PC-3 (cell line): ENCODE data around the gene NPW. TPM values are rescaled to one million over a fixed set of nuclear protein-coding genes. Genes with fewer than 3 reads are reported as not detected.
A peak's percentile ranks its signal among the peaks of the same experiment; 100 is the strongest.

ENCODE experiments used
- ATAC-seq: fragments of 200-7000 bp; cut with Tn5 transposase; 2 replicates; pipeline ENCODE4 v1.9.1; 2020; ENCODE audit warnings: mild to moderate bottlenecking, moderate library complexity
- BruUV-seq: library from RNA; stranded (reverse); fragments of 400-500 nt; replicated peaks from 2 replicates; lab custom pipeline; 2021; lab: Mats Ljungman, UMichigan
- CTCF ChIA-PET: fragments of 300-600 bp; sonication (Branson Sonifier 250); formaldehyde crosslinking; loops from one replicate; lab custom pipeline; 2022; ENCODE audit warnings: antibody characterized with exemption; lab: Charles Lee
- POLR2A ChIA-PET: fragments of 300-600 bp; sonication (Branson Sonifier 250); formaldehyde crosslinking; loops from one replicate; lab custom pipeline; 2022; ENCODE audit warnings: antibody characterized with exemption; ENCODE audit not compliant: unreplicated experiment; lab: Charles Lee
- DNase-seq: peaks from one replicate; pipeline ENCODE4 v3.0.0-alpha.2; 2015
- H2AFZ ChIP-seq: fragments of 300-600 bp; sonication (generic); 2 replicates; pipeline ENCODE4 v1.6.0; 2016; ENCODE audit warnings: antibody characterized with exemption, low read length
- H3F3A ChIP-seq: fragments of 300-600 bp; sonication (generic); one replicate; pipeline ENCODE4 v1.6.0; 2017; ENCODE audit warnings: antibody characterized with exemption, low read length, control low read depth, mild to moderate bottlenecking; ENCODE audit not compliant: unreplicated experiment
- H3K27ac ChIP-seq: fragments of 300-600 bp; sonication (generic); 2 replicates; pipeline ENCODE4 v1.5.1; 2016; ENCODE audit warnings: mild to moderate bottlenecking, low read length
- H3K27me3 ChIP-seq: fragments of 300-600 bp; sonication (generic); 2 replicates; pipeline ENCODE4 v1.6.1; 2016; ENCODE audit warnings: low read length, mixed read lengths
- H3K36me3 ChIP-seq: fragments of 300-600 bp; sonication (generic); 2 replicates; pipeline ENCODE4 v1.6.1; 2016; ENCODE audit warnings: low read depth, mixed run types, low read length, mixed read lengths
- H3K4me1 ChIP-seq: fragments of 300-600 bp; sonication (generic); 2 replicates; pipeline ENCODE4 v1.5.1; 2016; ENCODE audit warnings: low read length; ENCODE audit not compliant: insufficient read depth
- H3K4me2 ChIP-seq: fragments of 300-600 bp; sonication (generic); 2 replicates; pipeline ENCODE4 v1.6.0; 2016; ENCODE audit warnings: low read length
- H3K4me3 ChIP-seq: fragments of 300-600 bp; sonication (generic); 2 replicates; pipeline ENCODE4 v1.5.1; 2016; ENCODE audit warnings: mild to moderate bottlenecking, low read length, mixed read lengths
- H3K79me2 ChIP-seq: fragments of 300-600 bp; sonication (generic); 2 replicates; pipeline ENCODE4 v1.6.1; 2017; ENCODE audit warnings: low read length, mixed read lengths
- H3K9ac ChIP-seq: fragments of 300-600 bp; sonication (generic); 2 replicates; pipeline ENCODE4 v1.6.0; 2016; ENCODE audit warnings: mild to moderate bottlenecking, low read length
- H3K9me2 ChIP-seq: fragments of 300-600 bp; sonication (generic); replicated peaks from 2 replicates; pipeline ENCODE4 v1.6.1; 2016; ENCODE audit warnings: mixed run types, low read length, mixed read lengths
- H3K9me3 ChIP-seq: fragments of 300-600 bp; sonication (generic); 2 replicates; pipeline ENCODE4 v1.6.1; 2016; ENCODE audit warnings: low read length, mixed read lengths
- H4K20me1 ChIP-seq: fragments of 300-600 bp; sonication (generic); 2 replicates; pipeline ENCODE4 v1.6.1; 2016; ENCODE audit warnings: low read length, mixed read lengths
- EZH2 ChIP-seq: fragments of 300-600 bp; sonication (generic); IDR thresholded peaks from one replicate; pipeline ENCODE4 v1.6.1; 2017; ENCODE audit warnings: antibody characterized with exemption, mild to moderate bottlenecking, low read length; ENCODE audit not compliant: unreplicated experiment
- EZH2phosphoT487 ChIP-seq: fragments of 300-600 bp; sonication (generic); IDR thresholded peaks from 2 replicates; pipeline ENCODE4 v1.6.1; 2018; ENCODE audit warnings: mild to moderate bottlenecking, antibody characterized with exemption, low read length, borderline replicate concordance
- intact Hi-C: fragments of 100-400 bp; cut with micrococcal nuclease; formaldehyde crosslinking; loops from 2 replicates; pipeline ENCODE4 v1.9.0; 2023
- total RNA-seq: library from RNA; depleted of rRNA; stranded (reverse); fragments of >200 nt; gene quantifications from 2 replicates; pipeline ENCODE4 v1.2.3, GENCODE V29; 2014
- TF ChIP-seq, protein P1 (sequence below): fragments of 300-600 bp; sonication (generic); conservative IDR thresholded peaks from 2 replicates; pipeline ENCODE4 v1.5.1; 2017; ENCODE audit warnings: antibody characterized with exemption, low read depth, mild to moderate bottlenecking, low read length

The NPW gene
- total RNA-seq, 1 experiment from 2014 or later: 3.8 TPM

DNA sequence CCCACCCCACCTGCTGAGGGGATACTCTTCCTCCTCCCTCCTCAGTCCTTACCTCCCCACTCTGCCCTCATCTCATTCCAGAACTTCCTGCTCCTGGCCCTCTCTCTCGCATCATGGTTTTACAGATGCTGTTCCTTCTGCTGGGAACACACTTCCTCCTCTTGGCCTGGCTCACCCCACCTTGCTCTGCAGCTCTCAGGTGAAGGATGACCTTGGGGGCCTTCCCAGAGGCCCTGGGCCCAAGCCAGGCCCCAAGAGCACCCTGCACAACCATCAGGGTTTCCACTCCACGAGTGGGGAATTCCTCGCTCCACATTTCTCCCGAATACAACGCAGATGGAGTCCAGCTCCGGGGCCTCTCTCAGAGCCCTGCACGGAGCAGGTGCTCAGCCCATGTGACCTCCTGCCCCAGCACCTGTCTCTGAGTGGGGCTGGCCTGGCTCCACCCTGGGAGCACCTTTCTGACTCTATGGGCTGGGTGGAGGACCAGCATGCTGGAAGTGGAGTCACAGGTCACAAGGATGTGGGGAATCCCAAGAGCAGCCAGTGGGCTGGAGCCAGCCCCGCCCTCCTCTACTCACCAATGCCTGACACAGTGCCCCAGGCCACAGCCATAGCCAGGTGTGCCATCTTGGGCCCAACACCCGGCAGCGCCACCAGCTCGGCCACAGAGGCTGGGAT lies 23.5 kb downstream of the NPW start:
- intact Hi-C loops: no loop called here
- Histone ChIP-seq H3K9me2 (no peaks in the 10 kb centered on the region), H2AFZ (no peak overlapping the region), H3K36me3 (no peaks in the 10 kb centered on the region), H3K9me3 (no peaks in the 10 kb centered on the region), H3K9ac (peak overlapping the region; percentile 41; the same call in 1 of the 2 replicates), H3K27ac (peak overlapping the region; percentile 67), H3K27me3 (no peaks in the 10 kb centered on the region), H3K4me2 (0 out of 2 replicates have a peak overlapping the region, but pooled peaks have one; percentile 22), H3F3A (no peaks in the 10 kb centered on the region), H3K4me3 (no peak overlapping the region), H3K79me2 (peaks cover 28% of the 10 kb centered on the region), H4K20me1 (no peaks in the 10 kb centered on the region), H3K4me1 (peaks cover 75% of the 10 kb centered on the region)
- DNase-seq: peak; percentile 20
- POLR2A ChIA-PET: no interaction called here
- CTCF ChIA-PET: no interaction called here
- BruUV-seq: no TSS peak
- TF ChIP-seq EZH2phosphoT487 (no peak), EZH2 (no peak)
- TF ChIP-seq, protein P1, sequence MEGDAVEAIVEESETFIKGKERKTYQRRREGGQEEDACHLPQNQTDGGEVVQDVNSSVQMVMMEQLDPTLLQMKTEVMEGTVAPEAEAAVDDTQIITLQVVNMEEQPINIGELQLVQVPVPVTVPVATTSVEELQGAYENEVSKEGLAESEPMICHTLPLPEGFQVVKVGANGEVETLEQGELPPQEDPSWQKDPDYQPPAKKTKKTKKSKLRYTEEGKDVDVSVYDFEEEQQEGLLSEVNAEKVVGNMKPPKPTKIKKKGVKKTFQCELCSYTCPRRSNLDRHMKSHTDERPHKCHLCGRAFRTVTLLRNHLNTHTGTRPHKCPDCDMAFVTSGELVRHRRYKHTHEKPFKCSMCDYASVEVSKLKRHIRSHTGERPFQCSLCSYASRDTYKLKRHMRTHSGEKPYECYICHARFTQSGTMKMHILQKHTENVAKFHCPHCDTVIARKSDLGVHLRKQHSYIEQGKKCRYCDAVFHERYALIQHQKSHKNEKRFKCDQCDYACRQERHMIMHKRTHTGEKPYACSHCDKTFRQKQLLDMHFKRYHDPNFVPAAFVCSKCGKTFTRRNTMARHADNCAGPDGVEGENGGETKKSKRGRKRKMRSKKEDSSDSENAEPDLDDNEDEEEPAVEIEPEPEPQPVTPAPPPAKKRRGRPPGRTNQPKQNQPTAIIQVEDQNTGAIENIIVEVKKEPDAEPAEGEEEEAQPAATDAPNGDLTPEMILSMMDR: no peak
- no peak for ATAC-seq

DNA sequence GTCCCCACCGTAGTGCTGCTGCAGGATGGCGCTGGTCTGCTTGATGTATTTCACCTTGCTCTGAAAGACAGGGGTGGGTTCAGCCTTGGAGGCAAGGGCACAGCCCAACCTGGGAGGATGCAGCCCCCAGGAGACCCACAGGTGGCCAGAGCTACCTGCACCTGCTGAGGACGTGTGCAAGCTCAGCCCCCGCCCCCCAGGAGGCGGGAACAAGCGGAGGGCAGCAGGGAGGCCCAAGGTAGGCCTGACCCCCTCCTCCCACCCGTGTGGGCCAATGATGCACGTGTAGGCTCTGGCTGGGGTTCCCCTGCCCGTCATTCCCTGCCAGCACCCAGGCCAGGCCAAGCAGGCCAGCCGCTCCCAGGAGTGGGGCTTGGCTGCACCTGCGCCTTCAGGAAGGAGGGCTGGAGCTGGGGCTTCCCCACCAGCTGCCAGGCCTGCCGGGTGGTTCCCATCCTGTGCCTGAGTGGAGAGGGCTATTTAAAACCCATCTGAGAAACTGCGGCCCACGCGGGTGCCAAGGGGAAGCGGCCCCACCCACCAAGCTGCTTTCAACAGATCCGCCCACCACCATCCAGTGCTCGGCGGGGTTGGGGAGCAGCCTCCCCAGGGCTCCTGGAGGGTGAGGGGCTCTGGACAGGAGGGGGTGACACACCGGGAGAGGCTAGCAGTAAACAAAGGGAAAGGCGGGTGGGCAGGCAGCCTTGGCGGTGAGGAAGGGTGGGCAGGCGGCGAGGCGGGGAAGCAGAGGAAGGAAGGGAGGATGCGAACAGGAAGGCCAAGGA lies 24.3 kb downstream of the NPW start:
- no peak overlapping the region for H2AFZ ChIP-seq
- no peak for TF ChIP-seq EZH2phosphoT487
- no peak for TF ChIP-seq EZH2
- TF ChIP-seq, protein P1: no peak
- H3F3A ChIP-seq: no peaks in the 10 kb centered on the region
- intact Hi-C loops: no loop called here
- ATAC-seq (no peak), DNase-seq (no peak)
- no peaks in the 10 kb centered on the region for H4K20me1 ChIP-seq
- no peak overlapping the region for H3K9ac ChIP-seq
- H3K9me3 ChIP-seq: no peaks in the 10 kb centered on the region
- no peaks in the 10 kb centered on the region for H3K36me3 ChIP-seq
- no TSS peak for BruUV-seq
- H3K27me3 ChIP-seq: no peaks in the 10 kb centered on the region
- no peak overlapping the region for H3K4me3 ChIP-seq
- peak overlapping the region; percentile 67 for H3K27ac ChIP-seq
- ChIA-PET CTCF (no interaction called here), POLR2A (no interaction called here)
- peaks cover 70% of the 10 kb centered on the region for H3K4me1 ChIP-seq
- no peak overlapping the region for H3K4me2 ChIP-seq
- H3K79me2 ChIP-seq: peaks cover 35% of the 10 kb centered on the region
- no peaks in the 10 kb centered on the region for H3K9me2 ChIP-seq

DNA sequence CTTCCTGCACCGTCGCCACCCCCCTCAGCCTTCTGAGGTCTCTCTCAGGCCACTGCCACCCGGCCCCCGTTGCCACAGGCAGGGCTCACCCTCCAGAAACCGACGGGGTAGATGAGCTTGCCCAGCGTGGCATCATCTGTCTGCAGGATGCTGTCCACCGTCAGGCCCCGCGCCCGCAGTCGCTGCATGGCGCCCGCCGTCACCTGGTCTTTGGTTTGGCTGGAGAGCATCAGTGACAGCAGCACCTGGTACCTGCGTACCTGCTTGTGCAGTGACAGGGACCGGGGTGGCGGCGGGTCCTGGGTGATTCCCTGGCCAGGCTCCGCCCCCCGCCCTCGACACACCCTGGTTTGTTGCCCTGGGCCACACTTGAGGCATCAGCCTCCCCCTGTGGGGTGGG lies 25.0 kb downstream of the NPW start:
- CTCF ChIA-PET: no interaction called here
- intact Hi-C loops: no loop called here
- Histone ChIP-seq H4K20me1 (no peaks in the 10 kb centered on the region), H3K27ac (no peak overlapping the region), H2AFZ (no peak overlapping the region), H3K4me2 (no peak overlapping the region), H3K27me3 (no peaks in the 10 kb centered on the region), H3K9me3 (no peaks in the 10 kb centered on the region), H3K9me2 (no peaks in the 10 kb centered on the region), H3K4me3 (no peak overlapping the region), H3K36me3 (no peaks in the 10 kb centered on the region), H3K4me1 (peaks cover 64% of the 10 kb centered on the region), H3K79me2 (peaks cover 42% of the 10 kb centered on the region), H3F3A (no peaks in the 10 kb centered on the region), H3K9ac (no peak overlapping the region)
- TF ChIP-seq EZH2phosphoT487: no peak
- no peak for TF ChIP-seq EZH2
- TF ChIP-seq, protein P1: no peak
- ATAC-seq: no peak
- no peak for DNase-seq
- no TSS peak for BruUV-seq
- POLR2A ChIA-PET: no interaction called here
